Measurements from ENCODE around the gene RRP8. TPM values are rescaled to one million over a fixed set of nuclear protein-coding genes. Genes with fewer than 3 reads are reported as not detected.

The RRP8 gene
- total and polyA plus RNA-seq, 4 donors = 3.4 to 37.3 (median 20.5) TPM

GRCh38 chr11:6615882-6616585 lies 12.6 kb upstream of the RRP8 start:
- ATAC-seq (ENCODE audit: low FRiP score) (no peak), DNase-seq (no peak)
- intact Hi-C loops (cut with DNase I) = loop anchor here in 1 of 2 donors (5.0 kb wide), 2 partner anchors 41 to 66 kb away; partner anchors contain the start of genes DCHS1 and MRPL17
- Histone ChIP-seq H3K4me1 (ENCODE audit: control insufficient read depth in 1 of 2, insufficient read depth in 2 of 2, low read length in 2 of 2) (no peaks in the 10 kb centered on the region), H3K36me3 (ENCODE audit: control insufficient read depth in 1 of 2, insufficient read depth in 2 of 2, low read length in 1 of 2) (peaks cover 0 to 2% of the 10 kb centered on the region in 2 donors), H3K9me3 (ENCODE audit: control insufficient read depth, low read length) (no peaks in the 10 kb centered on the region), H3K27ac (ENCODE audit: low read depth in 1 of 2, low read length in 2 of 2) (no peak overlapping the region), H3K27me3 (ENCODE audit: control insufficient read depth in 1 of 2, insufficient read depth in 2 of 2, low read length in 1 of 2) (no peaks in the 10 kb centered on the region), H3K4me3 (ENCODE audit: low read length in 2 of 2) (no peak overlapping the region)
- 88 to 95% methylated on average over 9 of the region's 9 CpGs for WGBS, 2 donors

GRCh38 chr11:6615046-6615445 lies 11.6 kb upstream of the RRP8 start:
- H3K4me1 ChIP-seq (ENCODE audit: control insufficient read depth in 1 of 2, insufficient read depth in 2 of 2, low read length in 2 of 2) = no peaks in the 10 kb centered on the region
- ATAC-seq (ENCODE audit: low FRiP score) (no peak), DNase-seq (no peak)
- H3K4me3 ChIP-seq (ENCODE audit: low read length in 2 of 2) = no peak overlapping the region
- no peaks in the 10 kb centered on the region for H3K9me3 ChIP-seq (ENCODE audit: control insufficient read depth, low read length)
- H3K27ac ChIP-seq (ENCODE audit: low read depth in 1 of 2, low read length in 2 of 2) = no peak overlapping the region
- 95% methylated on average over 5 of the region's 5 CpGs for WGBS, 2 donors
- no peaks in the 10 kb centered on the region for H3K27me3 ChIP-seq (ENCODE audit: control insufficient read depth in 1 of 2, insufficient read depth in 2 of 2, low read length in 1 of 2)
- intact Hi-C loops (cut with DNase I) = loop anchor here in 1 of 2 donors (5.0 kb wide), 2 partner anchors 42 to 67 kb away; partner anchors contain the start of genes DCHS1 and MRPL17
- peaks cover under 1 to 5% of the 10 kb centered on the region in 2 donors for H3K36me3 ChIP-seq (ENCODE audit: control insufficient read depth in 1 of 2, insufficient read depth in 2 of 2, low read length in 1 of 2)

GRCh38 chr11:6614446-6614845 lies 11.0 kb upstream of the RRP8 start:
- intact Hi-C loops (cut with DNase I) = no loop called here
- no peaks in the 10 kb centered on the region for H3K27me3 ChIP-seq (ENCODE audit: control insufficient read depth in 1 of 2, insufficient read depth in 2 of 2, low read length in 1 of 2)
- no peak overlapping the region for H3K4me3 ChIP-seq (ENCODE audit: low read length in 2 of 2)
- no peak overlapping the region for H3K27ac ChIP-seq (ENCODE audit: low read depth in 1 of 2, low read length in 2 of 2)
- DNase-seq (no peak), ATAC-seq (ENCODE audit: low FRiP score) (no peak)
- no peaks in the 10 kb centered on the region for H3K9me3 ChIP-seq (ENCODE audit: control insufficient read depth, low read length)
- no peaks in the 10 kb centered on the region for H3K4me1 ChIP-seq (ENCODE audit: control insufficient read depth in 1 of 2, insufficient read depth in 2 of 2, low read length in 2 of 2)
- peaks cover 3 to 10% of the 10 kb centered on the region in 2 donors for H3K36me3 ChIP-seq (ENCODE audit: control insufficient read depth in 1 of 2, insufficient read depth in 2 of 2, low read length in 1 of 2)
- 83 to 88% methylated on average over 2 of the region's 2 CpGs for WGBS, 2 donors

GRCh38 chr11:6613496-6613895 lies 10.1 kb upstream of the RRP8 start:
- H3K36me3 ChIP-seq (ENCODE audit: control insufficient read depth in 1 of 2, insufficient read depth in 2 of 2, low read length in 1 of 2) = peaks cover 3 to 17% of the 10 kb centered on the region in 2 donors
- no peaks in the 10 kb centered on the region for H3K27me3 ChIP-seq (ENCODE audit: control insufficient read depth in 1 of 2, insufficient read depth in 2 of 2, low read length in 1 of 2)
- 91 to 92% methylated on average over 3 of the region's 3 CpGs for WGBS, 2 donors
- no peak for ATAC-seq (ENCODE audit: low FRiP score)
- peaks cover 0 to 5% of the 10 kb centered on the region in 2 donors for H3K4me1 ChIP-seq (ENCODE audit: control insufficient read depth in 1 of 2, insufficient read depth in 2 of 2, low read length in 2 of 2)
- intact Hi-C loops (cut with DNase I) = no loop called here
- H3K9me3 ChIP-seq (ENCODE audit: control insufficient read depth, low read length) = no peaks in the 10 kb centered on the region
- H3K27ac ChIP-seq (ENCODE audit: low read depth in 1 of 2, low read length in 2 of 2) = peak overlapping the region; percentile 36 to 97
- no peak for DNase-seq
- H3K4me3 ChIP-seq (ENCODE audit: low read length in 2 of 2) = no peak overlapping the region

- Histone ChIP-seq H3K27ac (ENCODE audit: low read depth in 1 of 2, low read length in 2 of 2) (peak within 1 kb of the TSS; percentile 97), H3K4me3 (ENCODE audit: low read length in 2 of 2) (peak within 1 kb of the TSS; percentile 62 to 83), H3K9me3 (ENCODE audit: control insufficient read depth, low read length) (no peaks in the 10 kb centered on the region), H3K4me1 (ENCODE audit: control insufficient read depth in 1 of 2, insufficient read depth in 2 of 2, low read length in 2 of 2) (peaks cover 7 to 12% of the 10 kb centered on the region in 2 donors), H3K36me3 (ENCODE audit: control insufficient read depth in 1 of 2, insufficient read depth in 2 of 2, low read length in 1 of 2) (peaks cover 3 to 23% of the 10 kb centered on the region in 2 donors), H3K27me3 (ENCODE audit: control insufficient read depth in 1 of 2, insufficient read depth in 2 of 2, low read length in 1 of 2) (no peaks in the 10 kb centered on the region)
- DNase-seq = peak; percentile 99
- ATAC-seq (ENCODE audit: low FRiP score) = peak; percentile 94
- intact Hi-C loops (cut with DNase I) = no loop called here
- WGBS, 2 donors = 0 to 1% methylated on average over 32 to 51 of the region's 51 CpGs
Observed at GRCh38 chr11:6612213-6613041, 9.0 kb upstream of the RRP8 start, which contains the start of gene TAF10. TAF10 (minus strand) TSS chr11:6612216; CDS start chr11:6612189, 27 bp downstream.

GRCh38 chr11:6611963-6612212 lies 8.5 kb upstream of the RRP8 start:
- WGBS, 2 donors = 1 to 3% methylated on average over 6 to 36 of the region's 36 CpGs
- DNase-seq (no peak), ATAC-seq (ENCODE audit: low FRiP score) (no peak)
- intact Hi-C loops (cut with DNase I) = no loop called here
- Histone ChIP-seq H3K36me3 (ENCODE audit: control insufficient read depth in 1 of 2, insufficient read depth in 2 of 2, low read length in 1 of 2) (peaks cover 3 to 23% of the 10 kb centered on the region in 2 donors), H3K27me3 (ENCODE audit: control insufficient read depth in 1 of 2, insufficient read depth in 2 of 2, low read length in 1 of 2) (no peaks in the 10 kb centered on the region), H3K27ac (ENCODE audit: low read depth in 1 of 2, low read length in 2 of 2) (peak overlapping the region; percentile 93 to 97), H3K4me1 (ENCODE audit: control insufficient read depth in 1 of 2, insufficient read depth in 2 of 2, low read length in 2 of 2) (peaks cover 7 to 12% of the 10 kb centered on the region in 2 donors), H3K9me3 (ENCODE audit: control insufficient read depth, low read length) (no peaks in the 10 kb centered on the region), H3K4me3 (ENCODE audit: low read length in 2 of 2) (peak overlapping the region; percentile 62 to 83)

GRCh38 chr11:6611092-6611962 lies 7.9 kb upstream of the RRP8 start:
- 6 to 8% methylated on average over 37 to 39 of the region's 39 CpGs for WGBS, 2 donors
- Histone ChIP-seq H3K27ac (ENCODE audit: low read depth in 1 of 2, low read length in 2 of 2) (peak overlapping the region; percentile 93 to 97), H3K36me3 (ENCODE audit: control insufficient read depth in 1 of 2, insufficient read depth in 2 of 2, low read length in 1 of 2) (peaks cover 3 to 23% of the 10 kb centered on the region in 2 donors), H3K27me3 (ENCODE audit: control insufficient read depth in 1 of 2, insufficient read depth in 2 of 2, low read length in 1 of 2) (no peaks in the 10 kb centered on the region), H3K4me3 (ENCODE audit: low read length in 2 of 2) (peak overlapping the region; percentile 62 to 83), H3K9me3 (ENCODE audit: control insufficient read depth, low read length) (no peaks in the 10 kb centered on the region), H3K4me1 (ENCODE audit: control insufficient read depth in 1 of 2, insufficient read depth in 2 of 2, low read length in 2 of 2) (peaks cover 7 to 12% of the 10 kb centered on the region in 2 donors)
- intact Hi-C loops (cut with DNase I) = no loop called here
- peak; percentile 3 for ATAC-seq (ENCODE audit: low FRiP score)
- peak; percentile 80 to 86 for DNase-seq

GRCh38 chr11:6610591-6610990 lies 7.2 kb upstream of the RRP8 start:
- WGBS, 2 donors = 78 to 80% methylated on average over 6 of the region's 6 CpGs
- no peak overlapping the region for H3K4me3 ChIP-seq (ENCODE audit: low read length in 2 of 2)
- H3K27me3 ChIP-seq (ENCODE audit: control insufficient read depth in 1 of 2, insufficient read depth in 2 of 2, low read length in 1 of 2) = no peaks in the 10 kb centered on the region
- DNase-seq (no peak), ATAC-seq (ENCODE audit: low FRiP score) (no peak)
- intact Hi-C loops (cut with DNase I) = no loop called here
- peaks cover 3 to 21% of the 10 kb centered on the region in 2 donors for H3K36me3 ChIP-seq (ENCODE audit: control insufficient read depth in 1 of 2, insufficient read depth in 2 of 2, low read length in 1 of 2)
- H3K27ac ChIP-seq (ENCODE audit: low read depth in 1 of 2, low read length in 2 of 2) = peak overlapping the region in 1 of 2 donors; percentile 93
- H3K4me1 ChIP-seq (ENCODE audit: control insufficient read depth in 1 of 2, insufficient read depth in 2 of 2, low read length in 2 of 2) = peaks cover 7 to 12% of the 10 kb centered on the region in 2 donors
- H3K9me3 ChIP-seq (ENCODE audit: control insufficient read depth, low read length) = no peaks in the 10 kb centered on the region

Measured in aorta (tissue), 5 donors.